ENCODE measurements around the gene ANTKMT. TPM values are rescaled to one million over a fixed set of nuclear protein-coding genes. Genes with fewer than 3 reads are reported as not detected.

The ANTKMT gene
- total RNA-seq, 2 experiments from 2014 or later = 8.1 TPM

DNA sequence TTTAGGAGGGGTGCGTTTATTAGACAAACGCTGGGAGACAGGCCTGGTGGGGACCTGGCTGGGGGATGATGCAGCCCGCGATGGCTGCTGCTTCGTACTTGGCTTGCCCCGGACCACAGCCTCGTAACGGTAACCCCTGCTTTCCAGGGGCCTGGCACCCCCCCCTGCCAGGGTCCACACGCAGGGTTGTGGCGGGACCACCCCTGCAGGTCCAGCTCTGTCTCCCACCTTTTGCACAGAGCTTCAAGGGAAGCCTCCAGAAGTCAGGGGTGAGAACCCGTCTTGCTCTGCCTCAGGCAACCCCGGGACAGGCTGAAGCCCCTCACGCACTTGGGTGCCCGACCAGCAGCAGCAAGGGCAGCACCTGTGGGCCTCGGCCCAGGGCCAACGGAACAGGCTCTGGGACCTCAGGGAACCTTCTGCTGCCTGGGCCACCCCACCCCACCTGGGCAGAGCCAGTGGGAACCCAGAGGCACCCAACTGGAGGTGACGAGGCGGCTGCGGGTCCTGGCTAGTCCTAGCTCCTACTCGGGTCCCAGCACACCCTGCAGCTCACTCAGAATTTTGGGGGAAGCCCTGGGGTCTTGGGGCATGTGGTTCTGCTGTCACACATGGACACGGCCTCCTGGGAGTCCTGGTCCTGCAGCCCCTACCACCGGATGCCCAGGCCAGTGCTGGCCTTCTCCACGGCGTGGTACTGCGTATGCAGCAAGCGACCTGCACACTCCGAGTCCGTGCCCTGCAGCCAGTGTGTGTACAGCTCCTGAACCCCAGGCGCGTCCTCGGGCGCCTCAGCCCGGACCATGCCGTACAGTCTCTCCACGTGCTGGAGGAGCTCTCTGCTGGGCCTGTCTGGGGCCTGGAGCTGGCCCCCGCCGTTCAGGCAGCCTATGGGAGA is 9.1 kb downstream of the ANTKMT start:
- no peak overlapping the region for H3K27ac Mint-ChIP-seq
- Histone ChIP-seq H3K27ac (ENCODE audit: low read depth in 1 of 2, low read length in 2 of 2) (no peak overlapping the region), H3K27me3 (ENCODE audit: control insufficient read depth in 1 of 2, insufficient read depth in 2 of 2, low read length in 2 of 2) (no peaks in the 10 kb centered on the region), H3K4me3 (ENCODE audit: low read length) (no peak overlapping the region), H3K36me3 (ENCODE audit: insufficient read depth, low read length) (peaks cover 18% of the 10 kb centered on the region), H3K9me3 (ENCODE audit: control insufficient read depth in 1 of 2, insufficient read depth in 1 of 2, low read length in 2 of 2) (no peaks in the 10 kb centered on the region), H3K4me1 (ENCODE audit: insufficient read depth, low read length) (peaks cover 23% of the 10 kb centered on the region)
- DNase-seq (no peak), ATAC-seq (ENCODE audit: poor library complexity) (no peak)
- no peaks in the 10 kb centered on the region for H3K27me3 Mint-ChIP-seq
- ChIA-PET CTCF (interaction anchor here (1.9 kb wide), 1 partner anchor 18 kb away, joined by 5 read pairs; no protein-coding TSS in a partner anchor), POLR2A (interaction anchor here (0.8 kb wide), 1 partner anchor 10 kb away, joined by 3 read pairs; no protein-coding TSS in a partner anchor)
- H3K4me3 Mint-ChIP-seq = peak overlapping the region; percentile 30
- no peaks in the 10 kb centered on the region for H3K4me1 Mint-ChIP-seq (ENCODE audit: low read depth)
- TF ChIP-seq, protein P1, sequence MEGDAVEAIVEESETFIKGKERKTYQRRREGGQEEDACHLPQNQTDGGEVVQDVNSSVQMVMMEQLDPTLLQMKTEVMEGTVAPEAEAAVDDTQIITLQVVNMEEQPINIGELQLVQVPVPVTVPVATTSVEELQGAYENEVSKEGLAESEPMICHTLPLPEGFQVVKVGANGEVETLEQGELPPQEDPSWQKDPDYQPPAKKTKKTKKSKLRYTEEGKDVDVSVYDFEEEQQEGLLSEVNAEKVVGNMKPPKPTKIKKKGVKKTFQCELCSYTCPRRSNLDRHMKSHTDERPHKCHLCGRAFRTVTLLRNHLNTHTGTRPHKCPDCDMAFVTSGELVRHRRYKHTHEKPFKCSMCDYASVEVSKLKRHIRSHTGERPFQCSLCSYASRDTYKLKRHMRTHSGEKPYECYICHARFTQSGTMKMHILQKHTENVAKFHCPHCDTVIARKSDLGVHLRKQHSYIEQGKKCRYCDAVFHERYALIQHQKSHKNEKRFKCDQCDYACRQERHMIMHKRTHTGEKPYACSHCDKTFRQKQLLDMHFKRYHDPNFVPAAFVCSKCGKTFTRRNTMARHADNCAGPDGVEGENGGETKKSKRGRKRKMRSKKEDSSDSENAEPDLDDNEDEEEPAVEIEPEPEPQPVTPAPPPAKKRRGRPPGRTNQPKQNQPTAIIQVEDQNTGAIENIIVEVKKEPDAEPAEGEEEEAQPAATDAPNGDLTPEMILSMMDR (IDR thresholded peaks at IDR 0.05) = no peak
- H3K36me3 Mint-ChIP-seq (ENCODE audit: low read depth) = peaks cover 12% of the 10 kb centered on the region
- no peaks in the 10 kb centered on the region for H3K9me3 Mint-ChIP-seq
- intact Hi-C loops (cut with DNase I, micrococcal nuclease) = loop anchor here in 1 of 2 experiments (2.0 kb wide), 1 partner anchor 15 kb away; the partner anchor contains the start of gene METRN

DNA sequence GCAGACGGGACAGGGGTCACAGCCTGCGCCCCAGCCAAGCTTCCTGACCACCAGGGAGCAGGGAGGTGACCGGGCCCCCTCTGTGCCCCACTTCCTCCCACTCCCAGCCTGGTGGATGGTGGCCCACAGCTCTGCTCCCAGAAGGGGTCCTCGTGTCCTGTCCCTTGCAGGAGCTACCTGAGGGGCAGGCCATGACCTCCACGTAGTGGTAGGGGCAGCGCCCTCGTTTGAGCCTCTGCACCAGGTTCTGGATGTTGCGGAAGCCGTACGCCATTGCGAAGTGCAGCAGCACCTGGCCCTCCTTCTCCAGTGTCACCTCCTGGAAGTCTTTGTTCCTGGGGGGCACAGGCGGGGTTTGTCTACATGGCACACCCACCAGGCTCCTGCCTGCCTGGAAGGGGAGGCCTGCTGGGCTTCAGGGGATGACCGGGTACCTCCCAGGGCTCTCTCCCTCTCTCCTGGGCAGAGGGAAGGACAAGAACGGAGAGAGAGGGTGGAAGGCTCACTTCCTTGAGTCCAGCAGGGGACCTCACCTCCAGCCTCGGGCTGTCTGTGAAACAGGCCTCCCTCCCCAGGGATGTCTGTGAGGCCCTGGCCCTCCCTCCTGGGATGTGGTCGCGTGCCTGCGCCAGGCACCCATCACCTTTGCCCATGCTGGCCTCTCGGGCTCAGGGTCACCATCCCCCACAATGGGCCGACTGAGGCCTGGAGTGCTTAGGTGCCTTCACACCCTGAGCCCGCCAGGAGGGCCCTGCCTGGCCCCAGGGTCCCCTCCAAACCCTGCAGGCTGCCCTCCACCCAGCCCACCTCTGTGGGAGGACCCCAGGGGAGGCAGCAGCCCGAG is 9.9 kb downstream of the ANTKMT start:
- Mint-ChIP-seq H3K4me1 (ENCODE audit: low read depth) (no peaks in the 10 kb centered on the region), H3K4me3 (no peak overlapping the region), H3K36me3 (ENCODE audit: low read depth) (peaks cover 20% of the 10 kb centered on the region), H3K9me3 (no peaks in the 10 kb centered on the region), H3K27ac (no peak overlapping the region), H3K27me3 (no peaks in the 10 kb centered on the region)
- no peak overlapping the region for H3K27ac ChIP-seq (ENCODE audit: low read depth in 1 of 2, low read length in 2 of 2)
- ATAC-seq (ENCODE audit: poor library complexity) (no peak), DNase-seq (no peak)
- intact Hi-C loops (cut with DNase I, micrococcal nuclease) = no loop called here
- POLR2A ChIA-PET = interaction anchor here (0.8 to 1.0 kb wide), 2 partner anchors 10 to 11 kb away, joined by 3 read pairs; partner anchors contain the start of gene ANTKMT
- peaks cover 26% of the 10 kb centered on the region for H3K36me3 ChIP-seq (ENCODE audit: insufficient read depth, low read length)
- CTCF ChIA-PET = interaction anchor here (1.9 kb wide), 1 partner anchor 19 kb away, joined by 5 read pairs; no protein-coding TSS in a partner anchor
- peaks cover 22% of the 10 kb centered on the region for H3K4me1 ChIP-seq (ENCODE audit: insufficient read depth, low read length)
- TF ChIP-seq, protein P1 (IDR thresholded peaks at IDR 0.05) = no peak
- H3K4me3 ChIP-seq (ENCODE audit: low read length) = no peak overlapping the region
- no peaks in the 10 kb centered on the region for H3K27me3 ChIP-seq (ENCODE audit: control insufficient read depth in 1 of 2, insufficient read depth in 2 of 2, low read length in 2 of 2)
- H3K9me3 ChIP-seq (ENCODE audit: control insufficient read depth in 1 of 2, insufficient read depth in 1 of 2, low read length in 2 of 2) = no peaks in the 10 kb centered on the region

GRCh38 chr16:732332-732731 is 11.4 kb downstream of the ANTKMT start:
- peaks cover 40% of the 10 kb centered on the region for H3K36me3 ChIP-seq (ENCODE audit: insufficient read depth, low read length)
- peak in 1 of 14 experiments; percentile 5 for DNase-seq
- peaks cover 30% of the 10 kb centered on the region for H3K36me3 Mint-ChIP-seq (ENCODE audit: low read depth)
- H3K9me3 ChIP-seq (ENCODE audit: control insufficient read depth in 1 of 2, insufficient read depth in 1 of 2, low read length in 2 of 2) = no peaks in the 10 kb centered on the region
- H3K4me1 ChIP-seq (ENCODE audit: insufficient read depth, low read length) = peaks cover 10% of the 10 kb centered on the region
- H3K4me3 ChIP-seq (ENCODE audit: low read length) = no peak overlapping the region
- no peak overlapping the region for H3K27ac ChIP-seq (ENCODE audit: low read depth in 1 of 2, low read length in 2 of 2)
- intact Hi-C loops (cut with DNase I, micrococcal nuclease) = no loop called here
- no peaks in the 10 kb centered on the region for H3K4me1 Mint-ChIP-seq (ENCODE audit: low read depth)
- CTCF ChIA-PET = no interaction called here
- no peaks in the 10 kb centered on the region for H3K9me3 Mint-ChIP-seq
- ATAC-seq (ENCODE audit: poor library complexity) = no peak
- TF ChIP-seq, protein P1 (IDR thresholded peaks at IDR 0.05) = no peak
- no peak overlapping the region for H3K27ac Mint-ChIP-seq
- H3K27me3 ChIP-seq (ENCODE audit: control insufficient read depth in 1 of 2, insufficient read depth in 2 of 2, low read length in 2 of 2) = no peaks in the 10 kb centered on the region
- POLR2A ChIA-PET = no interaction called here
- no peaks in the 10 kb centered on the region for H3K27me3 Mint-ChIP-seq
- no peak overlapping the region for H3K4me3 Mint-ChIP-seq
